Measurements from ENCODE around the gene ZNF428. TPM values are rescaled to one million over a fixed set of nuclear protein-coding genes. Genes with fewer than 3 reads are reported as not detected.
"Not testable (repeated sequence)": the region's sequence is repeated elsewhere in the genome, so short reads cannot be mapped to it uniquely, and the experiment has no call there.

Gene ZNF428
- total RNA-seq, 2 experiments from 2014 or later: 16.8 to 19.7 TPM

GRCh38 chr19:43649514-43649913, 30.1 kb upstream of the ZNF428 start:
- no peak for DNase-seq
- Mint-ChIP-seq H3K27me3 (no peaks in the 10 kb centered on the region), H3K27ac (no peak overlapping the region), H3K9me3 (peaks cover 6% of the 10 kb centered on the region), H3K4me3 (no peak overlapping the region), H3K36me3 (peaks cover 10% of the 10 kb centered on the region), H3K4me1 (no peaks in the 10 kb centered on the region)

GRCh38 chr19:43648633-43649032, 29.2 kb upstream of the ZNF428 start:
- Mint-ChIP-seq H3K9me3 (peaks cover 6% of the 10 kb centered on the region), H3K4me3 (no peak overlapping the region), H3K36me3 (peaks cover 8% of the 10 kb centered on the region), H3K4me1 (no peaks in the 10 kb centered on the region), H3K27me3 (no peaks in the 10 kb centered on the region), H3K27ac (no peak overlapping the region)
- DNase-seq: no peak

- no peak overlapping the region for H3K27ac Mint-ChIP-seq
- H3K4me1 Mint-ChIP-seq: peaks cover 2% of the 10 kb centered on the region
- H3K36me3 Mint-ChIP-seq: peaks cover 8% of the 10 kb centered on the region
- H3K9me3 Mint-ChIP-seq: peaks cover 6% of the 10 kb centered on the region
- no peak for DNase-seq
- H3K4me3 Mint-ChIP-seq: no peak overlapping the region
- H3K27me3 Mint-ChIP-seq: peaks cover 17% of the 10 kb centered on the region
Measured at GRCh38 chr19:43644181-43644580, 24.8 kb upstream of the ZNF428 start.

GRCh38 chr19:43643326-43643725, 23.9 kb upstream of the ZNF428 start:
- peaks cover 26% of the 10 kb centered on the region for H3K27me3 Mint-ChIP-seq
- H3K4me1 Mint-ChIP-seq: peaks cover 4% of the 10 kb centered on the region
- peaks cover 8% of the 10 kb centered on the region for H3K36me3 Mint-ChIP-seq
- no peak for DNase-seq
- no peak overlapping the region for H3K27ac Mint-ChIP-seq
- peaks cover 6% of the 10 kb centered on the region for H3K9me3 Mint-ChIP-seq
- no peak overlapping the region for H3K4me3 Mint-ChIP-seq

GRCh38 chr19:43642531-43642930, 23.1 kb upstream of the ZNF428 start:
- H3K9me3 Mint-ChIP-seq: peaks cover 6% of the 10 kb centered on the region
- H3K4me1 Mint-ChIP-seq: peaks cover 4% of the 10 kb centered on the region
- no peak overlapping the region for H3K4me3 Mint-ChIP-seq
- H3K27ac Mint-ChIP-seq: no peak overlapping the region
- DNase-seq: no peak
- H3K27me3 Mint-ChIP-seq: peaks cover 34% of the 10 kb centered on the region
- peaks cover 6% of the 10 kb centered on the region for H3K36me3 Mint-ChIP-seq

GRCh38 chr19:43641333-43641732, 21.9 kb upstream of the ZNF428 start:
- peaks cover 43% of the 10 kb centered on the region for H3K27me3 Mint-ChIP-seq

GRCh38 chr19:43640424-43640757, 21.0 kb upstream of the ZNF428 start:
- DNase-seq: no peak
- Mint-ChIP-seq H3K27me3 (peaks cover 51% of the 10 kb centered on the region), H3K27ac (no peak overlapping the region), H3K9me3 (no peaks in the 10 kb centered on the region), H3K4me1 (peaks cover 4% of the 10 kb centered on the region), H3K4me3 (peak overlapping the region; percentile 71), H3K36me3 (no peaks in the 10 kb centered on the region)

More at GRCh38 chr19:43641333-43641732, 21.9 kb upstream of the ZNF428 start:
- peaks cover 4% of the 10 kb centered on the region for H3K4me1 Mint-ChIP-seq
- peak overlapping the region; percentile 0 for H3K4me3 Mint-ChIP-seq
- no peak for DNase-seq
- H3K9me3 Mint-ChIP-seq: peaks cover 4% of the 10 kb centered on the region
- H3K27ac Mint-ChIP-seq: no peak overlapping the region
- H3K36me3 Mint-ChIP-seq: peaks cover 3% of the 10 kb centered on the region

- H3K36me3 Mint-ChIP-seq: no peaks in the 10 kb centered on the region
- H3K9me3 Mint-ChIP-seq: no peaks in the 10 kb centered on the region
- H3K4me3 Mint-ChIP-seq: peak within 1 kb of the TSS; percentile 75
- peak; percentile 34 for DNase-seq
- peaks cover 4% of the 10 kb centered on the region for H3K4me1 Mint-ChIP-seq
- H3K27ac Mint-ChIP-seq: no peak within 1 kb of the TSS
- peaks cover 57% of the 10 kb centered on the region for H3K27me3 Mint-ChIP-seq
Measured at GRCh38 chr19:43639519-43640423, 20.3 kb upstream of the ZNF428 start, which contains the start of gene CADM4. Gene CADM4, minus strand, starts transcription at chr19:43639850. Its CDS starts 60 bp downstream, at chr19:43639790.

GRCh38 chr19:43638995-43639518, 19.6 kb upstream of the ZNF428 start:
- Mint-ChIP-seq H3K4me1 (peaks cover 4% of the 10 kb centered on the region), H3K27me3 (peaks cover 58% of the 10 kb centered on the region), H3K27ac (no peak overlapping the region), H3K9me3 (no peaks in the 10 kb centered on the region), H3K36me3 (no peaks in the 10 kb centered on the region), H3K4me3 (peak overlapping the region; percentile 75)
- no peak for DNase-seq

GRCh38 chr19:43638214-43638994, 19.0 kb upstream of the ZNF428 start:
- Mint-ChIP-seq H3K36me3 (no peaks in the 10 kb centered on the region), H3K4me1 (peaks cover 4% of the 10 kb centered on the region), H3K4me3 (peak overlapping the region; percentile 75), H3K9me3 (no peaks in the 10 kb centered on the region), H3K27ac (no peak overlapping the region), H3K27me3 (peaks cover 58% of the 10 kb centered on the region)
- DNase-seq: no peak

- H3K4me3 Mint-ChIP-seq: no peak overlapping the region
- no peak for DNase-seq
- peaks cover 4% of the 10 kb centered on the region for H3K4me1 Mint-ChIP-seq
- peaks cover 57% of the 10 kb centered on the region for H3K27me3 Mint-ChIP-seq
- no peak overlapping the region for H3K27ac Mint-ChIP-seq
- H3K9me3 Mint-ChIP-seq: no peaks in the 10 kb centered on the region
- H3K36me3 Mint-ChIP-seq: no peaks in the 10 kb centered on the region
Measured at GRCh38 chr19:43636121-43636683, 16.8 kb upstream of the ZNF428 start.

GRCh38 chr19:43635561-43635940, 16.1 kb upstream of the ZNF428 start:
- peaks cover 52% of the 10 kb centered on the region for H3K27me3 Mint-ChIP-seq
- not testable (repeated sequence) for H3K4me3 Mint-ChIP-seq, DNase-seq, H3K36me3 Mint-ChIP-seq, H3K27ac Mint-ChIP-seq, H3K9me3 Mint-ChIP-seq, H3K4me1 Mint-ChIP-seq

- Mint-ChIP-seq H3K36me3 (no peaks in the 10 kb centered on the region), H3K4me3 (no peak overlapping the region), H3K27ac (no peak overlapping the region), H3K4me1 (peaks cover 3% of the 10 kb centered on the region), H3K27me3 (peaks cover 47% of the 10 kb centered on the region), H3K9me3 (no peaks in the 10 kb centered on the region)
- DNase-seq: no peak
Measured at GRCh38 chr19:43634872-43635560, 15.6 kb upstream of the ZNF428 start.

GRCh38 chr19:43634506-43634871, 15.1 kb upstream of the ZNF428 start:
- Mint-ChIP-seq H3K9me3 (no peaks in the 10 kb centered on the region), H3K27ac (no peak overlapping the region), H3K4me3 (no peak overlapping the region), H3K27me3 (peaks cover 45% of the 10 kb centered on the region), H3K36me3 (no peaks in the 10 kb centered on the region), H3K4me1 (peaks cover 3% of the 10 kb centered on the region)
- no peak for DNase-seq

All from activated naive CD8-positive, alpha-beta T cell treated with anti-CD3 and anti-CD28 coated beads for 36 hours (primary cell).